ENCODE results near the gene ADH7. TPM values are rescaled to one million over a fixed set of nuclear protein-coding genes. Genes with fewer than 3 reads are reported as not detected.

ADH7 gene
- total and polyA plus RNA-seq, 2 experiments from 2014 or later, result not detected

DNA sequence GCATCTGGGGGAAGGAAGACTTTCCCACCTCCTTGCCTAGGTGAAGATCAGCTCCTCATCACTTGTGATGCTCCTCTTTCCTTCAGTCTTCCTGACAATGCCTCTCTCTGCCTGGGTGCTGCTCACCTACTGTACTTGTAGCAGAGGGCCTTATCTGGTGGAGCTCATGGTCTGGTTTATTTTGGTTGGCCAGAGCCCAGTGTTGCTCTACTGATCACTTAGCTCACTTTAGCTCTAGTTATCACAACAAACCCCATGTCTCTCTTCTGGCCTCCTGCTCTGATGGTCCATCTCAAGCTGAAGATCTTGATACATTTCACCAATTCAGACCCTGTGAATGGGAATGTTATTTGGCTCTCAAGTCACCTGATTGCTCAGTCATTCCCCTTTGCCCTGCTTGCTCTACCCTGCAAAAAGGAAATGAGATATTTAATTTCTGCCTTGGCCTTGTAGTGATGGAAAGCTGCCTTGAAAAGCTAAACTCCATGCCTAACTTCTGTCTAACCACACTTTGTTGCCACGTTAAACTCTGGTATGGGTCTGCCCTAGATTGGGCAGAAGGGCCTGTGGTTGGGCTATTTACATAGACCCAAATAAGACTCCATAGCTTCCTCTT lies 52.3 kb downstream of the ADH7 start:
- H3K79me2 ChIP-seq, result no peaks in the 10 kb centered on the region
- H3K9me3 ChIP-seq (ENCODE audit: low read depth), result no peaks in the 10 kb centered on the region
- TF ChIP-seq EZH2 (IDR thresholded peaks at IDR 0.05; ENCODE audit: borderline replicate concordance) (no peak), EZH2phosphoT487 (IDR thresholded peaks at IDR 0.05; ENCODE audit: low read depth, severe bottlenecking, unreplicated experiment) (no peak)
- TF ChIP-seq, protein P1, sequence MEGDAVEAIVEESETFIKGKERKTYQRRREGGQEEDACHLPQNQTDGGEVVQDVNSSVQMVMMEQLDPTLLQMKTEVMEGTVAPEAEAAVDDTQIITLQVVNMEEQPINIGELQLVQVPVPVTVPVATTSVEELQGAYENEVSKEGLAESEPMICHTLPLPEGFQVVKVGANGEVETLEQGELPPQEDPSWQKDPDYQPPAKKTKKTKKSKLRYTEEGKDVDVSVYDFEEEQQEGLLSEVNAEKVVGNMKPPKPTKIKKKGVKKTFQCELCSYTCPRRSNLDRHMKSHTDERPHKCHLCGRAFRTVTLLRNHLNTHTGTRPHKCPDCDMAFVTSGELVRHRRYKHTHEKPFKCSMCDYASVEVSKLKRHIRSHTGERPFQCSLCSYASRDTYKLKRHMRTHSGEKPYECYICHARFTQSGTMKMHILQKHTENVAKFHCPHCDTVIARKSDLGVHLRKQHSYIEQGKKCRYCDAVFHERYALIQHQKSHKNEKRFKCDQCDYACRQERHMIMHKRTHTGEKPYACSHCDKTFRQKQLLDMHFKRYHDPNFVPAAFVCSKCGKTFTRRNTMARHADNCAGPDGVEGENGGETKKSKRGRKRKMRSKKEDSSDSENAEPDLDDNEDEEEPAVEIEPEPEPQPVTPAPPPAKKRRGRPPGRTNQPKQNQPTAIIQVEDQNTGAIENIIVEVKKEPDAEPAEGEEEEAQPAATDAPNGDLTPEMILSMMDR (IDR thresholded peaks at IDR 0.05; ENCODE audit: poor library complexity), result no peak
- DNase-seq (ENCODE audit: low spot score), result no peak
- no peaks in the 10 kb centered on the region for H3K9me2 ChIP-seq (replicated peaks; ENCODE audit: insufficient read depth)
- no peaks in the 10 kb centered on the region for H3K36me3 ChIP-seq (replicated peaks; ENCODE audit: insufficient read depth, low read depth)
- no peaks in the 10 kb centered on the region for H4K20me1 ChIP-seq (ENCODE audit: insufficient read depth, poor library complexity, severe bottlenecking)
- 94% methylated on average over 1 of the region's 1 CpG for WGBS (ENCODE audit: low lambda C conversion rate, missing lambda C conversion rate)
- H2AFZ ChIP-seq, result no peak overlapping the region
- no peaks in the 10 kb centered on the region for H3K27me3 ChIP-seq
- no peak overlapping the region for H3K4me2 ChIP-seq
- H3K4me3 ChIP-seq, result no peak overlapping the region
- peak overlapping the region; percentile 72 for H3K27ac ChIP-seq
- H3K4me1 ChIP-seq (ENCODE audit: insufficient read depth), result no peaks in the 10 kb centered on the region

DNA sequence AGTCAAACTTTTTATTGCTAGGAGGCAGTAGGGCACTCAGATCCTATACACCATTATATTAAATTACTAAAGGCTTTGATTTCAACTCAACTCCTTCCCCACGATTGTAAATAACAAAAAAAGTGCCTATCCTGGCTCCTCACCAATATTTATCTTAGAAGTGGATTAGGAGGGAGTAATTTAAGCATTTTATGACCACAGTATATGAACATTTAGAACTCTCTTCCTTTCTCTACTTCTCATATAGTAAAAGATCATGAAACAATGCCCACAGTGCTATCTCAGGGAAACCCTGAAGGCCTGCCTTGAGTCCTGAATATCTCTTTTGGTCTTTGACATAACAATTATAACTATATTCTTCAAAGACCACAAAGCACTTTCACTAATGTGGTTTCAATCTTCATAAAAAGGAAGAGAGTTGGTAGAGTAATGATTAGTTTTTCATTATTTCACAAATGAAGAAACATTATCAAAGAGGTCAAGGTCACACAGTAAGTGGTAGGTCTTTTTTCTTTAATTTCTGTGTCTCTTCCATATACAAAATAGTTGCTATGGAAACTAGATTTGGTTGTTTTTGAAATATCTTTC lies 53.5 kb downstream of the ADH7 start:
- TF ChIP-seq, protein P1 (IDR thresholded peaks at IDR 0.05; ENCODE audit: poor library complexity), result no peak
- TF ChIP-seq EZH2phosphoT487 (IDR thresholded peaks at IDR 0.05; ENCODE audit: low read depth, severe bottlenecking, unreplicated experiment) (no peak), EZH2 (IDR thresholded peaks at IDR 0.05; ENCODE audit: borderline replicate concordance) (no peak)
- Histone ChIP-seq H3K4me1 (ENCODE audit: insufficient read depth) (no peaks in the 10 kb centered on the region), H3K4me2 (no peak overlapping the region), H3K9me3 (ENCODE audit: low read depth) (no peaks in the 10 kb centered on the region), H3K9me2 (replicated peaks; ENCODE audit: insufficient read depth) (no peaks in the 10 kb centered on the region), H3K27me3 (no peaks in the 10 kb centered on the region), H3K27ac (no peak overlapping the region), H3K79me2 (no peaks in the 10 kb centered on the region), H2AFZ (no peak overlapping the region), H4K20me1 (ENCODE audit: insufficient read depth, poor library complexity, severe bottlenecking) (no peaks in the 10 kb centered on the region), H3K36me3 (replicated peaks; ENCODE audit: insufficient read depth, low read depth) (no peaks in the 10 kb centered on the region), H3K4me3 (no peak overlapping the region)
- 33% methylated on average over 1 of the region's 1 CpG for WGBS (ENCODE audit: low lambda C conversion rate, missing lambda C conversion rate)
- DNase-seq (ENCODE audit: low spot score), result no peak

DNA sequence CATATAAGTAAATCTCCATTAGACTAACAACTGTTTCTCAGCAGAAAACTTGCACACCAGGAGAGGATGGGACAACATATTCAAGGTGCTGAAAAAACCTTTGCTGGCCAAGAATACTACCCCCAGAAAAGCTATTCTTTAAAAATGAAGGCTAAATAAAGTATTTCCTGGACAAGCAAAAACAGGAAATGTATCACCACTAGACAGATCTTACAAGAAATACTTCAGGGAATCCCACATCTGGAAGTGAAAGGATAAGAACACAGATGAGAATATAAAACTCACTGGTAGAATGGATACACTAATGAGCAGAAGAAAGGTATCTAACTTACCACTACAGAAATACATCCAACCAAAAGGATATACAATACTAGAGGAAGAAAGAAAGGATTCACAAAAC lies 55.6 kb downstream of the ADH7 start:
- Histone ChIP-seq H2AFZ (no peak overlapping the region), H3K9me2 (replicated peaks; ENCODE audit: insufficient read depth) (no peaks in the 10 kb centered on the region), H3K4me2 (no peak overlapping the region), H3K79me2 (no peaks in the 10 kb centered on the region), H3K27ac (no peak overlapping the region), H4K20me1 (ENCODE audit: insufficient read depth, poor library complexity, severe bottlenecking) (no peaks in the 10 kb centered on the region), H3K36me3 (replicated peaks; ENCODE audit: insufficient read depth, low read depth) (no peaks in the 10 kb centered on the region), H3K27me3 (no peaks in the 10 kb centered on the region), H3K4me1 (ENCODE audit: insufficient read depth) (no peaks in the 10 kb centered on the region), H3K4me3 (no peak overlapping the region), H3K9me3 (ENCODE audit: low read depth) (no peaks in the 10 kb centered on the region)
- TF ChIP-seq EZH2 (IDR thresholded peaks at IDR 0.05; ENCODE audit: borderline replicate concordance), result no peak
- TF ChIP-seq, protein P1 (IDR thresholded peaks at IDR 0.05; ENCODE audit: poor library complexity), result no peak
- no peak for TF ChIP-seq EZH2phosphoT487 (IDR thresholded peaks at IDR 0.05; ENCODE audit: low read depth, severe bottlenecking, unreplicated experiment)
- DNase-seq (ENCODE audit: low spot score), result no peak

Measured in hepatocyte (in vitro differentiated cells).